Breast epithelium (tissue), 3 donors: ENCODE measurements around the gene ATG14.

Experiments used
- CTCF ChIP-seq, 3 donors: fragments of 450-650 bp; IDR thresholded peaks; one replicate each; pipeline ENCODE4 v1.5.1; 2016 to 2017; ENCODE audit warnings: antibody characterized with exemption in 3 of 3, mild to moderate bottlenecking in 3 of 3, moderate library complexity in 3 of 3
- POLR2A ChIP-seq: fragments of 450-650 bp; IDR thresholded peaks from one replicate; pipeline ENCODE4 v1.6.1; 2016; ENCODE audit warnings: antibody characterized with exemption, mild to moderate bottlenecking, moderate library complexity
- POLR2AphosphoS5 ChIP-seq, 3 donors: sonication (generic); formaldehyde crosslinking; IDR thresholded peaks; one replicate each; pipeline ENCODE4 v1.6.1; 2017; ENCODE audit warnings: antibody characterized with exemption in 3 of 3

GRCh38 chr14:55361190-55361589, 50.4 kb downstream of the ATG14 start:
- TF ChIP-seq CTCF (IDR thresholded peaks at IDR 0.05) = no peak
- no peak for TF ChIP-seq POLR2A
- no peak for TF ChIP-seq POLR2AphosphoS5 (IDR thresholded peaks at IDR 0.05)
